NCI-H2029 (cell line): ENCODE data around the gene OR10A4.
A peak's percentile ranks its signal among the peaks of the same experiment; 100 is the strongest.
"Not testable (repeated sequence)": the region's sequence is repeated elsewhere in the genome, so short reads cannot be mapped to it uniquely, and the experiment has no call there.

Experiments used
- DNase-seq: peaks from one replicate; lab custom pipeline; 2025; lab: John Stamatoyannopoulos, UW

The OR10A4 gene

DNA sequence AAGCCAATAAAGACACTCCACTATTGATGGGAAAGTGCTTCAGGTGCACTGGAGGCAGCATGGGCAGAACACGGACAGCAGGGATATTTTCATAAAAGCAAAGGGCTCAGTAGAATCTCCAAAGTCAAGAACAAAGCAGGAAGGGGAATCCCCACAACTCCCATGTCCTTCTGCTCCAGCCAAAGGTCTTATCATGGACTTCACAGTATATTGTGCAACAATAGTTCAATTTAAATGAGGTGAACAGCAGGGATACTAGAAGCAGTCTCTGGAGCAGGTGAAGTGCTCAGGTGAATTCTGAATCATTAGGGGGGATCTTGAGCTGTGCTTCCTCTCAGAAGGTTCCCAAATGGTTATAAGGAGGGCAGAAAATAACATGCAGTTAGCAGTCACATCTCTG is 22.5 kb downstream of the OR10A4 start:
- DNase-seq: no peak

DNA sequence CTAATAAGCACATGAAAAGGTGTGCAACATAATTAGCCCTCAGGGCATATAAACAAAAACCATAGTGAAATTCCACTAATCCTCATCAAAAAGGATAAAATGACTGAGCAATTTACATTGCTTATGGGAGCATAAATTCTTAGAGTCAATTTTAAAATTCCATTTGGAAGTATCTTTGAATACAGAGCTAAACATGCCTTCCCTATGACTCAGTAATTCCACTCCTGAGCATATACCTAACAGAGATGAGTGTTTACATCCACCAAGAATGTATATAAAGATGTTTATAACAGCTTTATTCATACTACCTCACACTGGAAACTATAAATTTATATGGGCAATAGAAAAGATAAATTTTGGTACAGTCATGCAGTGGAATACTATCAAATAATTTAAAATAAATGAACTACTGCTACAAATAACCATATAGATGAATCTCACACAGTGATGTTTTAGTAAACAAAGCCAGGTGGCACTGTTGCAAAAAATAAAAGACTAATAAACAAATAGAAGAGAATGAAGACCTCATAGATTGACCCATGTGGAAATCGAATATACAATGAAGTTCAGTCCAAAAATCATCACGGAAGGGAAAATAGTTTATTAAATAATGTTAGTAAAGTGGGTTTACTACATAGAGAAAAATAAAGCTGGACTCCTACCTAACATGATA is 24.0 kb downstream of the OR10A4 start:
- DNase-seq: no peak

DNA sequence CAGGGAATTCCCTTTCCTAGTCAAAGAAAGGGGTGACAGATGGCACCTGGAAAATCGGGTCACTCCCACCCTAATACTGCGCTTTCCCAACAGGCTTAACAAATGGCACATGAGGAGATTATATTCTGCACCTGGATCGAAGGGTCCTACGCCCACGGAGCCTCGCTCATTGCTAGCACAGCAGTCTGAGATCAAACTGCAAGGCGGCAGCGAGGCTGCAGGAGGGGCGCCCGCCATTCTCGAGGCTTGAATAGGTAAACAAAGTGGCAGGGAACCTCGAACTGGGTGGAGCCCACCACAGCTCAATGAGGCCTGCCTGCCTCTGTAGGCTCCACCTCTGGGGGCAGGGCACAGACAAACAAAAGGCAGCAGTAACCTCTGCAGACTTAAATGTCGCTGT is 28.4 kb downstream of the OR10A4 start:
- DNase-seq: not testable (repeated sequence)

DNA sequence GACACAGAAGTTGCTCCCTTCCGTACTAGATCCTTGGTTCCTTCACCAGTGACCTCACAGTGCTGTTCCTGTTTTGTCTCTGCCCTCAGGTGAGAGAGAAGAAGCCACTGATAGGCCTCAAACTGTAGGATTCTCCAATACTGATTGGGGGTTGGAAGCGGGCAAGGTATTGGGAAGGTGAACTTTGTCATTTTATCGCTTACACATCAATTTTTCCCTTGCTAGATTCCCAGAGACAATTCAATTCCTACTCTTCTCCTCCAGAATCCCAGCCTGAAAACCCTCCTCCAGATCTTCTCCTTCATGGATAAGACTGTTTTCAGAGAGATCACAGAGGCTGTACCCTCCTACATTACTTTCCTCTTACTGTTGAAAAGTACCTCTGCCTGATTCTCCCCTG is 35.0 kb downstream of the OR10A4 start:
- no peak for DNase-seq

DNA sequence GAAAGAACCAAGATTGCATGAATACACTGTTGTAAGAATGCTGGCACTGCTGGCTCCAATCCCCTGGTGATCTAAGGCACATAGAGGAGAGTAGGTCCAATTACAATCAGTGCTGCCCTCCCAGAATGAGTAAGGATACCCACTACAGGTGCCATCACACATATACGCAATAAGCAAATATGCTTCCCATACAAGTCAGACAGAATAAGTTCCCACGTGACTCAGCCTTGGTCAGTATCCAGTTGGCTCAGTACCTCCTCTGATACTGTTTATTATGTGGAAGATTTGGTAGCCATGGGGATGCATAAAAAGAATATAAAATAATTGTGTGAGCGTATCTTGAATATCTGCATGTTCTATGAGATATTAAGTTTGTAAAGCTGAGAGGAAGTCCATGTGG is 35.5 kb downstream of the OR10A4 start:
- no peak for DNase-seq

DNA sequence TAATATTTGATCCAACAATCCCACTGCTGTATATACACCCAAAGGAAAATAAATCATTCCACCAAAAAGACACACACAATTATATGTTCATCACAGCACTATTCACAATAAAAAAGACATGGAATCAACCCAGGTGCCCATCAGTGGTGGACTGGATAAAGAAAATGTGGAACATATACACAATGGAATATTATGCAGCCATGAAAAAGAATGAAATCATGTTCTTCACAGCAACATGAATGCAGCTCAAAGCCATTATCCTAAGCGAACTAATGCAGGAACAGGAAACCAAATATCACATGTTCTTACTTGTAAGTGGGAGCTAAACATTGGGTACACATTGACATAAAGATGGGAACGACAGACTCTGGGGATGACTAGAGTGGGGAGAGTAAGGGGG is 43.3 kb downstream of the OR10A4 start:
- DNase-seq: no peak

DNA sequence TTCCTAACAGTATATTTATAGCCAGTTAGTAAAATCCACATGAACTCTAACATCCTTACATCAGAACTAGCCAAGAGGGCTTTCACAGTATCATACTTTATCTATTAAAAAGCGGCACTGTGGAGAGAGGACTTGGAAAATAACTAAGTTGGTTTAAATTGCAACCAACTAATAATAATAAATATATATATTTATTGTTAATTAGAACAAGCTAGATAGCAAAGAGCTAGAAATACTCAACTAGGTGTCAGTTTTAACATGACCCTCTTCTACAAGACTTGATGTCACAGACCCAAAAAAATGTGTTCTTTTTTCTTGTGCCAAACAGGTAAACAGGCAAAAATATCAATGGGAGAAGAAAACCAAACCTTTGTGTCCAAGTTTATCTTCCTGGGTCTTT is 44.3 kb downstream of the OR10A4 start, which contains the start of gene OR2D3:
OR2D3 (plus strand) TSS at position 301 of the 400 bp plus-strand sequence; CDS start at position 301, 0 bp downstream.
- no peak for DNase-seq

DNA sequence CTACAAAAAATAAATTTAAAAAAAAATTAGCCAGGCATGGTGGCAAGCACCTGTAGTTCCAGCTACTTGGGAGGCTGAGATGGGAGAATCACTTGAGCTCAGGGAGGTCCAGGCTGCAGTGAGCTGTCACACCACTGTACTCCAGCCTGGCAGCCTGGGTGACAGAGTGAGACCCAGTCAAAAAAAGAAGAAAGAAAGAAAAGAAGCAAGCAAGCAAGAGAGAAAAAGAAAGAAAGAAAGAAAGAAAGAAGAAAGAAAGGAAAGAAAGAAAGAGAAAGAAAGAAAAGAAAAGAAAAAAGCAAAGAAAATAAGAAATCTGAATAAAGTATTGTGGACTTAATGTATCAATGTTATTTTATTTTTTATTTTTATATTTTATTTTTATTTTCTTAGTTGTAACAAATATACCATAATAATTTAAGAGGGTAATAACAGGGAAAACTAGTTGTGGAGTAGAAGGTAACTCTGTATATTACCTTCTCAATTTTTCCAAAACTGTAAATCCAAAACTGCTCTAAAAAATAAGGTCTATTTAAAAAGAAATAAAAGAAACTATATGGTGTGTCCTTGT is 48.7 kb downstream of the OR10A4 start:
- DNase-seq: no peak

DNA sequence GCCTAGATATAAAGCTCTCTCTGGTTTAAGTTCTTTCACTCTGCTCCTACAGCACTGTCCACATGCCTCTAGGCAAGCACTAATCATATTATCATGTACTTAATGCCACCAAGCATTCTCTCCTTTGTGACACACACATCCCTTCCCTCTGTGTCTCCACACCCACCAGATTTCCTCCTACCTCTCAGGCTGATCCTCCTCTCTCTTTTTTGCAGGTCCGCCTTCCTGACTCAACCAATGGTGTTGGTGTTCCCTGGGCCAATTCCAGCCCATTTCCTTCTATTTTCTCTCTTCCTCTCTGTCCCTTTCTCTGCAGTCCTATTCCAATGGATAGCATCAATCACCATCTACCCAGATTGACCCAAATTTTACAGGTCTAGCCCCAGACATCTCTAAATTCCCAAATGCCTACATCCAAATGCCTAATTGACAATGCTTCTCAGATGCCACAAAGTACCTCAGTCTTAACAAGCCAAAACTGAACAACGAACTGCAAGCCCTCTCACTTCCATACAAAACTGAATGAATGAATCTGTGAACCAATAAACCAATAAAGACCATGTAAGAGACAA is 49.3 kb downstream of the OR10A4 start:
- no peak for DNase-seq

DNA sequence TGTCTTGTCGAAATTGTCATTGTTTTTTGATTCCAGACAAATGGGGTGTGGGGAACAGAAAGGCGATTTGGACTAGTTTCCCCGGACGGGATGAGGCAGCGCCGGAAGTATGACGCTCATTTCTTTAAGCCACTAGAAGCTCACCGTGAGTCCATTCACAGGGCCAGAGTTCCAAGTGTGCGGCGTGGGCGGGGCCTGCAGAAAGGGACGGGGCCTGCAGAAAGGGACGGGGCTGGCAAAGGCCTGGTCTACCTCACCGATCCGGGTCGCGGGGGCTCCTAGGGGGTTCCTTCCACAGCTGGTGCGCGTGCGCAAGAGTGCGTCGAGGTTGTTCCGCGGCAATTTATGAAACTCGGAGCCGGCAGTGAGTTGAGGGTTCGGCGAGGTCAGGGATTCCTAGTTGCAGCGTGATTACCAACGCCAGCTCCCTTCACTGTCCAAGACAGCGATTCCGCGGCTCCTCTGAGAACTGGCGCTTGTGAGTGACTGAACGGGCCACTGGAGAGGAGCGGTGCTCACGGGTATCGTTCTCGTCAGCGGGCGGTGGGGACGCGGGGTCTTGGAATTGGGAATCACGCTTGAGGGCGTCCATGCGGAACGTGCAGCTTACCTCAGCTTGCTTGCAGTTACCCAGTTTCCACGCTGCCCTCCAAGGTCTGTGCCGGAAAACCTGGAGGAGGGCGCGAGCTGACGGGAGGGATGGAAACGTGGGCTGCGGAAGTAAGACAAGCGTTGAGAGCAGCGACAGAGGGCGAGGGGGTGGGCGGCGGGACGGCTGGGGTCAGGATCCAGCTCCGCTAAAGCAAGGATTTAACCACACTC is 50.0 kb downstream of the OR10A4 start, which contains the start of gene ZNF215:
ZNF215 (plus strand) TSS at position 219 of the 822 bp plus-strand sequence. CDS start 5,847 bp downstream, outside the sequence.
- no peak for DNase-seq

DNA sequence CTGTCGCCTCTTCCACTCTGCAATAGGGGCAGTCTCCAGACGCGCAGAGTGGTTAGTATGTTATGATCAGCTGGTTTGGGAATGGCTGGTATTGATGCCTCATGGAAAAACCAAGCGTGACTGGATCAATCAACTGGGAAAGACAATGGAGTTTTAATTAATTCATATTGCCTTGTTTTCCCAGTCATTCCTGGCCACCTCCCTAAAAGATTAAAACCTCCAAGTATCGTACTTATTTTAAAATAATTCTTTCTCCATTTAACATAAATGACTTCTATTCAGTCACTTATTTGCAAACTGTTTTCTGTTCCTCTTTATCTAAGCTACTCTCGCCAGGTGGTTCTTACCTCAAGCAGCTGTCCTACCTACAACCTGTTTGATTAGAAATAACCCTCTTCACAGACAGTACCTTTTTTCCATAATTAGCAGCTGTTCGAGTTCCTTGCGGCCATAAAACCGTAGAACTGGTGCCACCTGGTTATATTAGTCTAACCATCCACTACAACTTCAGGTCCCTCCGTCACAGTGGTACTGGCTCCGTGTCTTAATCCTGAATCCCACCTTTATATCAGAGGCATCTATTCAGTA is 50.7 kb downstream of the OR10A4 start:
- DNase-seq: peak; percentile 13
